ENCODE data around the gene SMARCD1.

The SMARCD1 gene

DNA sequence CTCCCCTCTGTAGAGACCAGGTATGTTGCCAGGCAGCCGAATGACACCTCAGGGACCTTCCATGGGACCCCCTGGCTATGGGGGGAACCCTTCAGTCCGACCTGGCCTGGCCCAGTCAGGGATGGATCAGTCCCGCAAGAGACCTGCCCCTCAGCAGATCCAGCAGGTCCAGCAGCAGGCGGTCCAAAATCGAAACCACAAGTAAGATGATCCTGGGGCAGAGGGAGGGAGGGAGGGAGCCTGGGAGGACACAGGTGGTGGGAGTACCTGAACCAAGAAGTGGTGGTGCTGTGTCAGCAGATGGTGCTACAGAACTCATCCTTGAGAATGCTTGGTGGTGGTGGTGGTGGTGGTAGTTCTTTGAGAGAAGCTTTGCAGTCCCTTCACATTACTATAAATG, 1.0 kb downstream of the SMARCD1 start:
- peak overlapping the region; percentile 49; the same call in 1 of the 2 replicates for H3K9ac ChIP-seq
- H3K4me1 ChIP-seq (ENCODE audit: low read depth, poor library complexity, severe bottlenecking) = peaks cover 39% of the 10 kb centered on the region
- no peak overlapping the region; the same call in 1 of the 2 replicates for H2AFZ ChIP-seq (ENCODE audit: low read depth)
- peaks cover 5% of the 10 kb centered on the region; the same call in 1 of the 2 replicates for H3K79me2 ChIP-seq (ENCODE audit: insufficient read depth, low read depth)
- H3K36me3 ChIP-seq (ENCODE audit: insufficient read depth) = peaks cover 20% of the 10 kb centered on the region
- H4K20me1 ChIP-seq (ENCODE audit: insufficient read depth) = no peaks in the 10 kb centered on the region
- H3K27ac ChIP-seq = peak overlapping the region; percentile 63
- peak overlapping the region; percentile 85 for H3K4me2 ChIP-seq
- no peak overlapping the region for H3K4me3 ChIP-seq (IDR thresholded peaks at IDR 0.05; ENCODE audit: insufficient read depth, low read depth, low read length)
- H3K27me3 ChIP-seq (ENCODE audit: insufficient read depth, low read depth) = no peaks in the 10 kb centered on the region
- TF ChIP-seq, protein P1, sequence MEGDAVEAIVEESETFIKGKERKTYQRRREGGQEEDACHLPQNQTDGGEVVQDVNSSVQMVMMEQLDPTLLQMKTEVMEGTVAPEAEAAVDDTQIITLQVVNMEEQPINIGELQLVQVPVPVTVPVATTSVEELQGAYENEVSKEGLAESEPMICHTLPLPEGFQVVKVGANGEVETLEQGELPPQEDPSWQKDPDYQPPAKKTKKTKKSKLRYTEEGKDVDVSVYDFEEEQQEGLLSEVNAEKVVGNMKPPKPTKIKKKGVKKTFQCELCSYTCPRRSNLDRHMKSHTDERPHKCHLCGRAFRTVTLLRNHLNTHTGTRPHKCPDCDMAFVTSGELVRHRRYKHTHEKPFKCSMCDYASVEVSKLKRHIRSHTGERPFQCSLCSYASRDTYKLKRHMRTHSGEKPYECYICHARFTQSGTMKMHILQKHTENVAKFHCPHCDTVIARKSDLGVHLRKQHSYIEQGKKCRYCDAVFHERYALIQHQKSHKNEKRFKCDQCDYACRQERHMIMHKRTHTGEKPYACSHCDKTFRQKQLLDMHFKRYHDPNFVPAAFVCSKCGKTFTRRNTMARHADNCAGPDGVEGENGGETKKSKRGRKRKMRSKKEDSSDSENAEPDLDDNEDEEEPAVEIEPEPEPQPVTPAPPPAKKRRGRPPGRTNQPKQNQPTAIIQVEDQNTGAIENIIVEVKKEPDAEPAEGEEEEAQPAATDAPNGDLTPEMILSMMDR (conservative IDR thresholded peaks at IDR 0.05; ENCODE audit: low read depth, low read length) = no peak

DNA sequence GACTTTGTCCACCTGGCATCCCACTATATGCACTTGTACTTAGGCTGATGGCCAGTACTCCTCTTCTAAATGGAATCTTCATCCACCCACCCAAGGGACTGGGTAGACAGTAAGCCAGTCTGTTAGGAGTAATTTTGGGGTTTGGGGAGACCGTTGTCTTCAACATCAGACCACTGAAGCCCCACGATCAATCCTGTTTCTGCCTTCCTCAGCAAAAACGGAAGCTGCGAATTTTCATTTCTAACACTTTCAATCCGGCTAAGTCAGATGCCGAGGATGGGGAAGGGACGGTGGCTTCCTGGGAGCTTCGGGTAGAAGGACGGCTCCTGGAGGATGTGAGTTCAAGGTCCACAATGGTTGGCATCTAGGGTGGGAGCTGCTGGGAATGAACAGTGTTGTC, 2.0 kb downstream of the SMARCD1 start:
- Histone ChIP-seq H3K4me1 (ENCODE audit: low read depth, poor library complexity, severe bottlenecking) (peaks cover 39% of the 10 kb centered on the region), H3K27ac (no peak overlapping the region; the same call in 1 of the 2 replicates), H3K4me3 (IDR thresholded peaks at IDR 0.05; ENCODE audit: insufficient read depth, low read depth, low read length) (no peak overlapping the region), H2AFZ (ENCODE audit: low read depth) (no peak overlapping the region), H3K36me3 (ENCODE audit: insufficient read depth) (peaks cover 20% of the 10 kb centered on the region), H4K20me1 (ENCODE audit: insufficient read depth) (no peaks in the 10 kb centered on the region), H3K27me3 (ENCODE audit: insufficient read depth, low read depth) (no peaks in the 10 kb centered on the region), H3K79me2 (ENCODE audit: insufficient read depth, low read depth) (peaks cover 5% of the 10 kb centered on the region; the same call in 1 of the 2 replicates), H3K4me2 (peak overlapping the region; percentile 85; the same call in 1 of the 2 replicates), H3K9ac (no peak overlapping the region)
- TF ChIP-seq, protein P1 (conservative IDR thresholded peaks at IDR 0.05; ENCODE audit: low read depth, low read length) = no peak

DNA sequence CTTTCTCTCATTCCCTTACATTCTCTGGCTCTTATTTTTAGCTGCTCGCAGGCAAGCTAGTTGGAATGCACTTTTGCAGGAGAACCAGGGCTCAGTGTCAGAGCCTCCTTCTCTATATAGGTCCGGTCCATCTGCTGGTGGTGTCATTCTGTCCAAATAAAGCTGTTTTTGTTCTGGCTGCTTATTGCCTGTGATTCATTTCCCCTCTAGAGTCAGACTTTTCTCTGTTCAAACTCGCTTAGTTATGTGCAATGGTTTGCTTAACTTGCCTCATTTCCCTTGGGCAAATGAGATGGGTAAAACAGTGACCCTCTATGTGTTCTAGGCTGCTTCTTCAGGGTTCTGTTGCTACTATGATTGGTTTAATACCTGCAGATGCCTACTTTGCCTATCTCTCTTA, 2.9 kb downstream of the SMARCD1 start:
- Histone ChIP-seq H3K9ac (no peak overlapping the region), H4K20me1 (ENCODE audit: insufficient read depth) (no peaks in the 10 kb centered on the region), H3K4me2 (no peak overlapping the region; the same call in 1 of the 2 replicates), H3K27ac (no peak overlapping the region), H3K36me3 (ENCODE audit: insufficient read depth) (peaks cover 20% of the 10 kb centered on the region), H3K79me2 (ENCODE audit: insufficient read depth, low read depth) (peaks cover 5% of the 10 kb centered on the region; the same call in 1 of the 2 replicates), H3K4me1 (ENCODE audit: low read depth, poor library complexity, severe bottlenecking) (peaks cover 39% of the 10 kb centered on the region), H2AFZ (ENCODE audit: low read depth) (no peak overlapping the region), H3K4me3 (IDR thresholded peaks at IDR 0.05; ENCODE audit: insufficient read depth, low read depth, low read length) (no peak overlapping the region), H3K27me3 (ENCODE audit: insufficient read depth, low read depth) (no peaks in the 10 kb centered on the region)
- TF ChIP-seq, protein P1 (conservative IDR thresholded peaks at IDR 0.05; ENCODE audit: low read depth, low read length) = no peak

DNA sequence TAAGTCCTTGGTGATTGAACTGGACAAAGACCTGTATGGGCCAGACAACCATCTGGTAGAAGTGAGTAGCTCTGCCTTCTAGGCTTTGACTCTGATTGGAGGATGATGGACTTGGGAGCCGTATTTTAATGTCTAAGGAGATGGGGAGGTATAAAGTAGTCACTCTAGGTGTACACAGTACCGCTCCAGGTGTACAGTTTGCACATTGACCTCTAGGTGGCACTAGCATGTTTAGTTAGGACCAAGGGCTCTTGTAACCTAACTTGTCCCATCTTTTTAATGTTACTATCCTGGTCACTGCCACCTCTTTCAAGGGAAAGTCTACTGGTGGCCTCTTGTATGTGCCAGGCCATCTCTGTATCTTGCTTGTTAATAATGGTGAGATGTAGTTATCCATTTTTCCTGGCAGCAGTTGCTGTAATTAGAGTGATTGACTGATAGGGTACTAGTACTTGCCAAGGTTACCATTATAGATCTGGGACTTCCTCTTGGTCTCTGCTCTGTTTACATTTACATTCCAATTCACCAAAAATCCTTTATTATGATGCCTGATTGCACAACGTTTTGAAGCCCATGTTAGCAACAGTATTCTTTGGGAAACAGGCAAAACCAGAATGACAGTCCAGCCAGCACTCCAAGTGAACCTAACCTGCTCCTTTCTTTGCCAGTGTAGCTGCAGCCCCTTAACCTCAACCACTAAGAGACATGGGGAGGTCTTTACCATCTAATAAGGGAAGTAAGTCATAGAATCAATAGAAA, 3.6 kb downstream of the SMARCD1 start:
- Histone ChIP-seq H4K20me1 (ENCODE audit: insufficient read depth) (no peaks in the 10 kb centered on the region), H3K4me1 (ENCODE audit: low read depth, poor library complexity, severe bottlenecking) (peaks cover 39% of the 10 kb centered on the region), H3K4me2 (no peak overlapping the region), H3K36me3 (ENCODE audit: insufficient read depth) (peaks cover 20% of the 10 kb centered on the region), H3K4me3 (IDR thresholded peaks at IDR 0.05; ENCODE audit: insufficient read depth, low read depth, low read length) (no peak overlapping the region), H3K79me2 (ENCODE audit: insufficient read depth, low read depth) (peaks cover 5% of the 10 kb centered on the region; the same call in 1 of the 2 replicates), H2AFZ (ENCODE audit: low read depth) (no peak overlapping the region), H3K9ac (no peak overlapping the region), H3K27me3 (ENCODE audit: insufficient read depth, low read depth) (no peaks in the 10 kb centered on the region), H3K27ac (no peak overlapping the region)
- TF ChIP-seq, protein P1 (conservative IDR thresholded peaks at IDR 0.05; ENCODE audit: low read depth, low read length) = peak; percentile 90
